DOHH2 (cell line): ENCODE measurements around the gene MAP2K5.

Source experiments
- H3F3A ChIP-seq: fragments of 200-600 bp; sonication (generic), shearing (Covaris generic); 2 replicates; pipeline ENCODE4 v1.6.0; 2016; ENCODE audit warnings: antibody characterized with exemption, mild to moderate bottlenecking; ENCODE audit not compliant: control insufficient read depth, insufficient read depth
- H3K27ac ChIP-seq: fragments of 200-600 bp; sonication (generic); 2 replicates; pipeline ENCODE4 v1.5.1; 2014; ENCODE audit warnings: low read depth, mild to moderate bottlenecking, low read length, moderate library complexity
- H3K27me3 ChIP-seq: fragments of 200-600 bp; sonication (generic); 2 replicates; pipeline ENCODE4 v1.6.1; 2014; ENCODE audit warnings: mild to moderate bottlenecking, low read length, mixed read lengths; ENCODE audit not compliant: control insufficient read depth
- H3K36me3 ChIP-seq: fragments of 200-600 bp; sonication (generic); 2 replicates; pipeline ENCODE4 v1.6.1; 2014; ENCODE audit warnings: mild to moderate bottlenecking, low read length, moderate library complexity, mixed read lengths; ENCODE audit not compliant: control insufficient read depth
- H3K4me1 ChIP-seq: fragments of 200-600 bp; sonication (generic); 2 replicates; pipeline ENCODE4 v1.6.1; 2014; ENCODE audit warnings: mild to moderate bottlenecking, low read length, mixed read lengths; ENCODE audit not compliant: control insufficient read depth
- H3K4me2 ChIP-seq: fragments of 200-600 bp; sonication (generic); 2 replicates; pipeline ENCODE4 v1.6.0; 2014; ENCODE audit warnings: mild to moderate bottlenecking, low read length, moderate library complexity
- H3K4me3 ChIP-seq: fragments of 200-600 bp; sonication (generic); 2 replicates; pipeline ENCODE4 v1.5.1; 2014; ENCODE audit warnings: mild to moderate bottlenecking, low read length, mixed read lengths
- H3K79me2 ChIP-seq: fragments of 200-600 bp; sonication (generic); 2 replicates; pipeline ENCODE4 v1.6.1; 2014; ENCODE audit warnings: mild to moderate bottlenecking, low read length, mixed read lengths; ENCODE audit not compliant: control insufficient read depth
- H3K9me2 ChIP-seq: fragments of 200-600 bp; sonication (generic); replicated peaks from 2 replicates; pipeline ENCODE4 v1.6.1; 2014; ENCODE audit warnings: mild to moderate bottlenecking, low read length, mixed read lengths; ENCODE audit not compliant: control insufficient read depth
- H3K9me3 ChIP-seq: fragments of 200-600 bp; sonication (generic); 2 replicates; pipeline ENCODE4 v1.6.1; 2014; ENCODE audit warnings: antibody characterized with exemption, low read length, mixed read lengths; ENCODE audit not compliant: control insufficient read depth, insufficient read depth
- H4K20me1 ChIP-seq: fragments of 200-600 bp; sonication (generic); 2 replicates; pipeline ENCODE4 v1.6.0; 2014; ENCODE audit warnings: low read depth, mild to moderate bottlenecking, antibody characterized with exemption, low read length, moderate library complexity; ENCODE audit not compliant: control insufficient read depth, insufficient read depth
- EZH2phosphoT487 ChIP-seq: fragments of 200-600 bp; sonication (generic); IDR thresholded peaks from 2 replicates; pipeline ENCODE4 v1.6.1; 2017; ENCODE audit warnings: borderline replicate concordance, mild to moderate bottlenecking, antibody characterized with exemption, low read length, moderate library complexity, mixed read lengths
- TF ChIP-seq, protein P1 (sequence below): fragments of 200-600 bp; sonication (generic); IDR thresholded peaks from one replicate; pipeline ENCODE4 v1.5.1; 2014; ENCODE audit warnings: antibody characterized with exemption, mild to moderate bottlenecking, low read depth, low read length; ENCODE audit not compliant: poor library complexity, severe bottlenecking

Gene MAP2K5

DNA sequence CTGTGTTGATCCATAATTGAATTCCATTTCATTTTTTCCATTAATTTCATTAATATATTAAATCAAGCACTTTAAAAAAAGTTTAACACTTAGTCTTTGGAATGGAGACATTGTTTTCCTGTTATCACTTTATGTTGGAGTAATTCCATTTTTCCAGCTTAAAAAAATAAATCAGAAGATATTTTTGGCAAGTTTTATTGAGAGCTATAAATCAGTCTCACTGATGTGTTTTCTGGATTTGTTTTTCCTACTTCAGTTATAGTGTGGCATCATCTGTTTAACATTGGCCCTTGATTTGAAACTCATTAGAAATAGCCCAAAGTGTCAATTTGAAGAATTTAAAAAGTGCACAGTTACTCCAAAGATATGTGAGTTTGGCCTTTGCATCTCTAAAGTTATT, 53.1 kb downstream of the MAP2K5 start:
- Histone ChIP-seq H3K27me3 (no peaks in the 10 kb centered on the region), H3K4me3 (no peak overlapping the region), H3F3A (no peaks in the 10 kb centered on the region), H3K36me3 (no peaks in the 10 kb centered on the region), H3K27ac (no peak overlapping the region), H4K20me1 (no peaks in the 10 kb centered on the region), H3K9me3 (no peaks in the 10 kb centered on the region), H3K9me2 (no peaks in the 10 kb centered on the region), H3K4me2 (no peak overlapping the region), H3K4me1 (no peaks in the 10 kb centered on the region), H3K79me2 (no peaks in the 10 kb centered on the region)
- TF ChIP-seq, protein P1, sequence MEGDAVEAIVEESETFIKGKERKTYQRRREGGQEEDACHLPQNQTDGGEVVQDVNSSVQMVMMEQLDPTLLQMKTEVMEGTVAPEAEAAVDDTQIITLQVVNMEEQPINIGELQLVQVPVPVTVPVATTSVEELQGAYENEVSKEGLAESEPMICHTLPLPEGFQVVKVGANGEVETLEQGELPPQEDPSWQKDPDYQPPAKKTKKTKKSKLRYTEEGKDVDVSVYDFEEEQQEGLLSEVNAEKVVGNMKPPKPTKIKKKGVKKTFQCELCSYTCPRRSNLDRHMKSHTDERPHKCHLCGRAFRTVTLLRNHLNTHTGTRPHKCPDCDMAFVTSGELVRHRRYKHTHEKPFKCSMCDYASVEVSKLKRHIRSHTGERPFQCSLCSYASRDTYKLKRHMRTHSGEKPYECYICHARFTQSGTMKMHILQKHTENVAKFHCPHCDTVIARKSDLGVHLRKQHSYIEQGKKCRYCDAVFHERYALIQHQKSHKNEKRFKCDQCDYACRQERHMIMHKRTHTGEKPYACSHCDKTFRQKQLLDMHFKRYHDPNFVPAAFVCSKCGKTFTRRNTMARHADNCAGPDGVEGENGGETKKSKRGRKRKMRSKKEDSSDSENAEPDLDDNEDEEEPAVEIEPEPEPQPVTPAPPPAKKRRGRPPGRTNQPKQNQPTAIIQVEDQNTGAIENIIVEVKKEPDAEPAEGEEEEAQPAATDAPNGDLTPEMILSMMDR: no peak
- no peak for TF ChIP-seq EZH2phosphoT487

DNA sequence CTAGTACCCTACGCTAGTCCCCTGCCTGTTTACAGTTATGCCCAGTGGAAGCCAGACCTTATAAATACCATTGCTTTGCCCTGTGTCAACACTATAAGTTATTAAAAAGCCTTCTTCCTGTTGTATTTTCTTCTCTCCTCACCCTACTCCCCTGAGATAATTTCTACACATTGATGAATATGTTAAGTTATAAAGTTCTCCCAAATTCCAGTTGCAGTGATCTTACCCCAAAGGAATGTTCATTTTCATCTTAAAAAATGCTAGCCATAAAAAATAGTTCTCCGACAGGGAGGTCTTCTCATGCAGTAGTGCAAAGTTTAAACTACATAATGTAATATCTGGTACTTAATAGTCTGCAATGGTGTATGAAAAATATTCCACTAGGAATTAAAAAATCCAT, 58.6 kb downstream of the MAP2K5 start:
- Histone ChIP-seq H3K27me3 (no peaks in the 10 kb centered on the region), H3K9me2 (no peaks in the 10 kb centered on the region), H3K4me1 (no peaks in the 10 kb centered on the region), H3K79me2 (no peaks in the 10 kb centered on the region), H3K27ac (no peak overlapping the region), H3K9me3 (no peaks in the 10 kb centered on the region), H3F3A (no peaks in the 10 kb centered on the region), H3K4me2 (no peak overlapping the region), H3K4me3 (no peak overlapping the region), H3K36me3 (no peaks in the 10 kb centered on the region), H4K20me1 (no peaks in the 10 kb centered on the region)
- TF ChIP-seq EZH2phosphoT487: no peak
- TF ChIP-seq, protein P1: no peak

DNA sequence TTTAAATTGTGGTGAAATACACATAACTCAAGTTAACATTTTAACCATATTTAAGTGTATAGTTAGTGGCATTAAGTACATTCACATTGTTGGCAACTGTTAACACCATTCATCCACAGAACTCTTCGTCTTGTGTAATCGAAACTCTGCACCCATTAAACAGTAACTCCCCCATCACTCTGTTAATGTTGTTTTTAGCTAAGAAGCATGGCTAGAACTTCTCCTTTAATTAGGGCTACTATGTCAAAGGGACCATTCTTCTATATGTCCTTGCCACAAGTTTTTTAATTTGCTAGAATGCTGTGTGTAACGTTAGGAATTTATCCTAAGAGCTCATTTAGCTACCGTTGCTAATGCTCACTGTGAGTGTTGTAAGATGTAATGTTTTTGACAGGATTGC, 60.6 kb downstream of the MAP2K5 start:
- no peak overlapping the region for H3K4me3 ChIP-seq
- no peaks in the 10 kb centered on the region for H3K79me2 ChIP-seq
- H3K27ac ChIP-seq: no peak overlapping the region
- TF ChIP-seq, protein P1: no peak
- TF ChIP-seq EZH2phosphoT487: no peak
- H3K36me3 ChIP-seq: no peaks in the 10 kb centered on the region
- H3K4me1 ChIP-seq: no peaks in the 10 kb centered on the region
- H3F3A ChIP-seq: no peaks in the 10 kb centered on the region
- H4K20me1 ChIP-seq: no peaks in the 10 kb centered on the region
- no peaks in the 10 kb centered on the region for H3K9me3 ChIP-seq
- H3K4me2 ChIP-seq: no peak overlapping the region
- no peaks in the 10 kb centered on the region for H3K9me2 ChIP-seq
- H3K27me3 ChIP-seq: no peaks in the 10 kb centered on the region

DNA sequence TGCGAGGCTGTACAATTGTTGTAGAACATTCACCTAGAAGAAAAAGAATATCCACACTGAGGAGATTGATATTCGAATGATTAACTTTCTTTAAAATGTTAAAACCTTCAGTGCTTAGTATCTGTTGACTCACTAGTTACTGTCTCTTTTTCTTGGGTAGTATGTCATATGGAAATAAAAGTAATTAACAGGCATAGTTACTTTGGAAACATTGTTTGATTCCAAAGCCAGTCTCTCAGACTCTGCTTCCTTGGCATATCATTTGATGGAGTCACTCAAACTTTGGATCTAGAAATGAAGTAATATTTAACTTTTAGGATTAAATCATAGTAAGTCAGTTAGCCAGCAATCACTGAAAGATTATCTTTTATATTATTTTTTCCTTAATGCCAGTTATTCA, 63.4 kb downstream of the MAP2K5 start:
- H3K4me1 ChIP-seq: no peaks in the 10 kb centered on the region
- H3F3A ChIP-seq: no peaks in the 10 kb centered on the region
- no peaks in the 10 kb centered on the region for H4K20me1 ChIP-seq
- no peaks in the 10 kb centered on the region for H3K36me3 ChIP-seq
- no peak overlapping the region for H3K4me2 ChIP-seq
- H3K4me3 ChIP-seq: no peak overlapping the region
- H3K9me2 ChIP-seq: no peaks in the 10 kb centered on the region
- no peak overlapping the region for H3K27ac ChIP-seq
- TF ChIP-seq EZH2phosphoT487: no peak
- TF ChIP-seq, protein P1: no peak
- no peaks in the 10 kb centered on the region for H3K79me2 ChIP-seq
- no peaks in the 10 kb centered on the region for H3K27me3 ChIP-seq
- no peaks in the 10 kb centered on the region for H3K9me3 ChIP-seq
